Measurements from ENCODE around the gene CASTOR1. TPM values are rescaled to one million over a fixed set of nuclear protein-coding genes. Genes with fewer than 3 reads are reported as not detected.
"Not testable (repeated sequence)": the region's sequence is repeated elsewhere in the genome, so short reads cannot be mapped to it uniquely, and the experiment has no call there.

The CASTOR1 gene
- 1.5 and 6.1 TPM in 2 replicates for total RNA-seq (2014; rRNA removed; shearing (Covaris generic))
- 11.2 and 11.4 TPM in 2 replicates for polyA plus RNA-seq (2015; cell fraction: cytosol; rRNA removed)
- 14.2 and 17.3 TPM in 2 replicates for polyA plus RNA-seq (2015; cell fraction: nucleus; rRNA removed)

DNA sequence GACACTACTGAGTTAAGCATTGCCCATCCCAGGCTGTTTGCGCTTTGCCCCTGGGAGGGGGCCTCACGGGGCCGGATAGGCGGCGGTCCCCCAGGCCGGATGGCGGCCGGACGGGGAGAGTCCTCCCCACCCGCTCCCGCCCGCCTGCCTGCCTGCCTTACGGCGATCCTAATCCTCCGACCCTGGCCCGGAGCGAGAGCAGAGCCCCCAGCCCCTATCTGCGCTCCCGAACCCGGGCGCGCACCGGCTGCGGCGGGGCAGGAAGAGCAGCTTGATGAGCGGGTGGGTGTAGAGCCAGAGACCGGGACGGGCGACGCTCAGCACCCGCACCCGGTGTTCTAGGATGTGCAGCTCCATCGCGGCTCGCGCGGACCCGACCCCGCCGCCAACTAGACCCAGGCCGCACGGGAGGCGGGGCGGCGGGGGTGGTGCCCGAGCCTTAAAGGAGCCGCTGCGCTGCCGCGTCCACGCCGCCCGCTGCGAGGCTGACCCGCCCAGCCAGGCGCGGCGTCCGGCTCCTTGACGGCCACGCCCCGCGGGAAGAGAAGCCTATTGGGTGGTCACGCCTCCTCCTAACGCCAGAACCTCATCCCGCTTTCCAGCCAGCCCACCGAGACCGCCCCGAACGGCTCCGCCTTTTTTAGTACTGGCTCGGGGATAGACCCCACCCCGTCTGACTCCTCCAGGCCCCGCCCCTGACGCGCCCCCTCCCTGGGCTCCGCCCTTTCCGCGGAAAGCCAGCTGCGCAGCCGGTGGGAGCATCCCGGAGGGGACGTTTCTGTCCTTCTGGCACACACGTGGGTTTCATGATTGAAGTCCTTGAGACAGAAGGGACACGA, at the start of gene CASTOR1:
Gene CASTOR1, minus strand, starts transcription at position 365 of the 839 bp plus-strand sequence. Its CDS starts 8 bp downstream, at position 357.
- DNase-seq (ENCODE audit: low read depth), result peak; percentile 96

DNA sequence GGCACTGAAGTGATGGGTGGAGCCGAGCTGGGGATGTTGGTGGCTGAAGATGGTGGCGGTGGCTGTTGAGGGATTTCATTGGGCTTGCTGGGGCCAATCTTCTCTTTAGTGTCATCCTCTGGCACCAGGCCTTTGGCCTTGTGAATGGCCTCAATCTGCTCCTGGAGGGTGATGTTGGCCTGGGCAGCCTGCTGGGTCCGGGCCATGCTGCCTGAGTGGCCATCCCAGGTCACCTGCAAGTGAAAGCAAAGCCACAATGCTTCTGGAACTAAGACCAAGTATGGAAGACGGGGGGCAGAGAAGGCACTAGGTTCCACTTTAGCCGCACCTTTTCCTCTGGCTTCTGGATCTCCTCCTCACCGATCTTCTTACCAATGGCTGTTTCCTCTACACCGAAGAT, 49.5 kb upstream of the CASTOR1 start:
- DNase-seq (ENCODE audit: low read depth), result no peak

DNA sequence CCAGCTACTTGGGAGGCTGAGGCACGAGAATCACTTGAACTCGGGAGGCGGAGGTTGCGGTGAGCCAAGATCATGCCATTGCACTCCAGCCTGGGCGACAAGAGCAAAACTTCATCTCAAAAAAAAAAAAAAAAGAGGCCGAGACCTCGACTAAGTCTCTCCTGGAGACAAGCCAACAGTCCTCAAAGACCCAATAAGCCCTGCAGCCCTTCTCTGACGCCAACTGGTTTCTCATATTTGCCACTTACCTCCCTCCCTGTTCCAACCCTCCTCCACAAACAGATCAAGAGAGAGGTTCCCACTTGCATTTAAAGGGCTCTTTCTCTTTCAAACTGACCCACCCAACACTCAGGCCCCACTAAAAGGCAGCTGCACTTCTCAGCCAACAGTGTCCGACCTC, 49.0 kb upstream of the CASTOR1 start:
- not testable (repeated sequence) for DNase-seq (ENCODE audit: low read depth)

DNA sequence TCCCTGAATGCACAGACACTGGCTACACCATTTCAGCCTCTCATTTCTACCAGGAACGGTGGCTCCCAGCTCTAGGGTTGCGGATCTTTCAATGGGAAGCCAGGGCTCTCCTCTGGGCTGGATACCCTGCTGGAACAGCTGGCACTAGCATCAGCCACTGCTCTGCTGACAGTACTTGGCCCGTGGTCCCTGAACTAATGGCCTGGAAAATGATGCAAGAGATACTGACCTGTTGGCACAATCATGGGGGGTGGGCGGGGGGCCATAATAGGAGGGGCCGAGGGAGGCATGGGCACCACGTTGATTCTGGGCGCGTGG, 48.1 kb upstream of the CASTOR1 start:
- DNase-seq (ENCODE audit: low read depth), result no peak

DNA sequence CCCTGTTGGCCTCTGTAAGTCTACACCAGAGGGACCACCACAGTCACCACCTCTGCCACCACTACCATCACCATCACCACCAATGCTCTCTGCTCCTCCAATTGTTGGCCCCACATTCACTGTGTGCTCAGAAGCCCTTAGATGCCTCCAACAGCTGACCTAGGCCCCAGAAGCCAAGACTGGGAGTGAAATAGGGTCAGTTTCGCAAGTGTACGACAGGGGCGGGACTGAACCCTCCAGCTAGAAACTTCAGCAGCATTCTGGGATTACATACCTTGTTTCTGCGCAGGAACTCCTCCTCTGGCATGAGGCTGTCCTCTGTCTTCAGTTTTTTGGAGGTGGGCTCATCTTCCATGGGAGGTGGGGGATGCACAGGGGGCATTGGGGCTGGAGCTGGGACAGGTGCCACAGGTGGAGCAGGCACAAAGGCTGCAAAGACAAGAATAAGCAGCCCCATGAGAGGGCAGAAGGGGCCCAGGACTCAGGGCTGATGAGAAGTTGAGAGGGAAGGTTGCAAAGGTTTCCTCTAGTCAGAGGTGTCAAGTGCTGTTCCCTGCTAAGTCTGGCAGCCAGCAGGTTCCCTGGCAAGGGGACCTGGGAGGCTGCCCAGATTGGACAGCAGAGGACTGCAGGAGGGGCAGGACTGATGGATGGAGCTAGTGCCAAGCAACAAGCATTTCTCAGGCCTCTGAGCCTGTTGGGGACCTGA, 47.6 kb upstream of the CASTOR1 start:
- DNase-seq (ENCODE audit: low read depth), result no peak

DNA sequence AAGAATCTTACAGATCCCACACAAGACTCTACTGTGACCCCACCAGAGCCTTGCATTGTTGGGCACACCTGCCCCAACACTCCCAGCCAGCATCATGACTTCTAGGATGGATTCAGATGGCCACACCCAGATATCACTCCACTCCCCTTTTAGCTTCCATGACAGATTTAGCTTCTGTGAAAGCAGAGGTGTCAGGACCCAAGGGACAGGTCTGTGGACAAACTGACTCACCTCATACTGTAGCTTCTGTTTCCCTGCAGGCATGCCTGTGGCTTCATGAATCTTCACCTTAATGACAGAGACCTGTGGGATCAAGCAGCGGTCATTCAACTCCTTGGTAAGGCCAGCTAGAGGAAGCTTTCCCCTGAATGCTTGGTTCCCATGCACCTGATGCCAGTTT, 45.9 kb upstream of the CASTOR1 start:
- DNase-seq (ENCODE audit: low read depth), result no peak

DNA sequence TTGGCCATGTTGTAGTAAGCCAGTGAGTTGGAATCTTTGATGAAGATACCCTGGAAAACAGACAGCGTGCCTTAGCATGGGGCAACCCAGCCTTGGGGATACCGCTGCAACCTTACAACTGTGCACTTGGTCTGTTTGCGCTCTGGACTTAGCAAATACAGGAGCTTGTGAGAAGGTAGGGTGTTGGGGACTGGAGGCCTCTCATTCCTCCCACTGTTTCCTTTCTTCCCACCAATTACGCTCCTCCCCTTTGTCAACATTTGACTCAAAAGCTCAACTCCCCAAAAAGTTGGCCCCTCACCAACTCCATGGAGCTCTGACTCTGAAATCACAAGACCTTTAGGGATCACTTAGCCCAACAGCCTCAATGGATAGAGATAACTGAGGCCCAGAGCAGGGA, 45.3 kb upstream of the CASTOR1 start:
- no peak for DNase-seq (ENCODE audit: low read depth)

DNA sequence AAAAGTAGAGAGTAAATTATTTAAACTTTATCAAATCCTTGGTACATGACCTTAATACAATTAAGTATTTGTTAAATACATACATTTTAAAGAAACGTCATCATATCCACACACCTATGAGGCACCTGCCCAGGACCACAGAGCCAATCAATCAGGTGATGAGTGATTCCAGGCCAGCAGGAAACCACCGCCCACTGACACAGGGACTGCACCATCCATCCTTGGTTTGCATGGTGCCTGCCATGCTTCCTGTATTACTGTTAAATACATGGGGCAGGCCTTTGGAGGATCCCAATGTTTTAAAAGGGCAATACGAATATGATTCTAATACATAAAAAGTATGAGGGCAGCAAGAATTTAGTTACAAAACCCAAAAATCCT, 44.4 kb upstream of the CASTOR1 start:
- no peak for DNase-seq (ENCODE audit: low read depth)

DNA sequence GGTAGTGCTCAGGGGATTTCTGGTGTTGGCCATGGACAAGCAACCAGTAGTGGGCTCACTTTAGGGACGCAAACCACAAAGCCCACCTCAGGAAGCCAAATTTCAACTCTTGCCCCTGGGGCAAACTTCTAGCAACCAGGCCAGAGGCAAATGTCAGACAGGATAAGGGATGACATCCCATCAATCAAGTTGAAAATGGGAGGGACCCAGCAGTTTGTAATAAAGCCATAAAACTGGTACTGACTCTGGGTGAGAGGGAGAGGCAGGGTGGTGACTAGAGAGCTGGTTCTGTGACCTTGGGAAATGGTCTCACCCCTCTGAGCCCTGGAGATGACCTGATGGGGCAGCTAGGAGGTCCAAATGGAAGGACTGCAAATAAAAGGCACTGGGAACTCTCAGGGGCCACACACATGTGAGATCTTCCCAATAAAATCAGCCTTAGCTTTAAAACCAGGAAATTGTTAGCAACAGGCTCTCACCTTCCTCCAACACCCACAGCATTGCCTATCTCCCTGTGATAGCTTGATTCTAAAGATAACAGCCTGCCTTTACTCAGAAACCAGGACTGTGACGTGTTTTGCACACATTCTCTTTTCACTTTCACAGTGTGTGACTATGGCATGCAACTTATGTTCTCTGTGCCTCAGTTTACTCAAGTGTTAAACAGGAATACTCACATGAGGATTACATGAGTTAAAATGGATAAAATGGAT, 43.8 kb upstream of the CASTOR1 start:
- DNase-seq (ENCODE audit: low read depth), result no peak

DNA sequence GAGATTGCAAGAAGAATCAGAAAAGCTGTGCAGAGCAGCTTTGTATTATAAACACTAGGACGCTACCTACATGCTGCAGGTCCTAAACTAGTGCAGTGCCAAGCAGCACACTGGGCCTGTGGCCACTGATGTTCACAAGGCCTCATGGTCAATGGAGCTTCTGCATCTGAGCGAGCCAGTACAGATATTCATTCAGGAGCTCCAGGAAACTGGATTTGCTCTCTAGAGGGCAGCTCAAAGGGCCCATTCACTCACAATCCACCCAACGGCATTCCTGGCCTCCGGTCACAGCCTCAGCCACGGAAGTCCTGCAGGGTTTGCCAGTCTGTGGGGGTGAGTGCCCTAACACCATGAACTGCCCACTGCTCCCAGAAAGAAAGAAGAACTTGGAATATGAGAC, 43.2 kb upstream of the CASTOR1 start:
- DNase-seq (ENCODE audit: low read depth), result no peak

DNA sequence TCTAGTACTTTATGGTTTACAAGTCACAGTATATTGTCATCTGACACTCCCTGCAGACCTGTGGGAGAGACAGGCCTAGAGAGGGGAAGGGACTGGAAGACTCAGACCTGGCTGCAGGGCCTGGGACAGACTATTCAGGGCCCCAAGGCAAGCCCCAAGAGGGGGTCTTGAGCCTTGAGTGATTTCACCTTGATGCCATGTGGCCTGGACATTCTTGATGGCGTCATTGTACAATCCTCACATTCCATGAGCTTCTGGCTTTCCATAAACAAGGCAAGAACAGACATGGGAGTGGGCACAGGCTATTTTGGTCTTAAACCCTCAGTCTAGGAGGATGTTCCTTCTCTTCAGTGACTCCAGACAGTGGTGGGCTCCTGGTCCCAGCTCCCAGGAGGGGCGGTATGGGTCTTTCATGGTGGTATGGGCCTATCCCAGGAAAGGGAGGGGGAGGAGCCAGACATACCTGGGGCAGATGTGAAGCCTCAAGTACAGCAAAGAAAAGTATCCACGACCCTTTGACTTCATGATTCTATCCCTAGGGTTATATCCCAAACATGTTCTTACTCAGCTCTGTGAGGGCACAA, 39.3 kb upstream of the CASTOR1 start:
- no peak for DNase-seq (ENCODE audit: low read depth)

DNA sequence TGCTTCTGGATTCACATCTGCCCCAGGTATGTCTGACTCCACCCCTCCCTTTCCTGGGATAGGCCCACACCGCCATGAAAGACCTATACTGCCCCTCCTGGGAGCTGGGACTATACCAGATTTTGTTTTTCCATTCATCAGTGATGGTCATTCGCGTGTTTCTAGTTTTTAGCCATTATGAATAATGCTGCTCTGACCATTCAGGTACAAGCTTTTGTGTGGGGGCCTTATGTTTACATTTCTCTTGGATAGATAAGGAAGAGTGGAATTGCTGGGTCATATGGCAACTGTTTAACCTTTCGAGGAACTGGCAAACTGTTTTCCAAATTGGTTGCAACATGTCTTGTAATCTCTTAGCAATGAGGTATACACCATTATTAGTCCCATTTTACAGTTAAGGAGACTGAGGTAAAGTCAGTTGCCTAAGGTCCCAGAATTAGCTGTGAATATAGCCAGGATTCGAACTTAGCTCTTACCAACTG, 38.6 kb upstream of the CASTOR1 start:
- no peak for DNase-seq (ENCODE audit: low read depth)

DNA sequence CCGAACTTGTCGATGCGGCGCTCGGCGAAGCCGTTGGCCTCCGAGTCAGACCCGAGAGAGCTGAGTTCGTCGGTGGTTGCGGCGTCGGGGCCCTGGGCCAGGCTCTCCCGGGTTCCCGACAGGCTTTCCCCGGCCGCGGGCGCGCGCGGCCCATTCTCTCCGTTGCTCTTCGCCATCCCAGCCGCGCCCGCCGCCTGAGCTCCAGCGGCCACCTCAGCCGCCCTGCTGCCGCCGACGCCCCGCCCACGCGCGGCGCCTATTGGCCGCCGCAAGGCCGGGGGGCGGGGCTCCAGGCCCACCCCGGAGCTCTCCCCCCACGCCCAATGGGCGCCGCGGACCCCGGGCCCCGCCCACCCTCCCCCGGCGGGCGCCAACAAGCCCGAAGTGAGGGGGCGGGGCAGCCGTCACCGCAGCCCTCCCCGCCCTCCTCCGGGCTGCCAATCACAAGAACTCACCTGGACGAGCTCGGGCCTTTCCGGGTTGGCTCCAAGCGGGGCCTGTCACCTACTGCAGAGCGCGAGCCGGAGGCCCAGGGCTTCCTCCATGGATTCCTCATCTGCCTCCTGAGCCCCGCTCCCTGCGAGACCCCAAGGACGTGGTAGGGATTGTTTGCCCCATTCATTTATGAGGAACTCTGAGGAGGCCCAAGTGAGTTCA, 37.5 kb upstream of the CASTOR1 start, which contains the start of gene TBC1D10A:
Gene TBC1D10A, minus strand, starts transcription at position 236 of the 657 bp plus-strand sequence. Its CDS starts 60 bp downstream, at position 176.
- DNase-seq (ENCODE audit: low read depth), result peak; percentile 79

DNA sequence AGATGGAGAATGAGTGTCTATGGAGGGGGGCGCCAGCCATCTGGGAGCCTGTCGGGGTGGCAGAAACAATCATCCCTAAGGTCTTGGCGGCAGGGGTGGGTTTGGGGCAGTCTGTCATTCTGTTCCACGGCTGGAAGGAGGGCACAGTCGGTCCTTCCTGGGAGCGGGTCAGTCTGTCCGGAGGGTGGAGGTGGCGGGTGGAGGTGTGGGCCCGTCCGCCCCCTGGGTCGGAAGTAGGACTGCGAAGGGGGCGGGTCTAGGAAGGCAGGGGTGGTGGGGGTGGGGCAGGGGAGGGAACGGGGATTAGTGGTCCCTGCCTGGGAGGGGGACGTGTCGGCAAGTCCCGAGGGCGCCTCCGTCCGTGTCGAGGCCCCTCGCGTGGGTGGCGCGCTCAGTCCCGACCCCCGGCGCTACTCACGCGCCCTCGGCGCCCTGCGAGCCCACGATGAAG, 37.0 kb upstream of the CASTOR1 start:
- DNase-seq (ENCODE audit: low read depth), result no peak

DNA sequence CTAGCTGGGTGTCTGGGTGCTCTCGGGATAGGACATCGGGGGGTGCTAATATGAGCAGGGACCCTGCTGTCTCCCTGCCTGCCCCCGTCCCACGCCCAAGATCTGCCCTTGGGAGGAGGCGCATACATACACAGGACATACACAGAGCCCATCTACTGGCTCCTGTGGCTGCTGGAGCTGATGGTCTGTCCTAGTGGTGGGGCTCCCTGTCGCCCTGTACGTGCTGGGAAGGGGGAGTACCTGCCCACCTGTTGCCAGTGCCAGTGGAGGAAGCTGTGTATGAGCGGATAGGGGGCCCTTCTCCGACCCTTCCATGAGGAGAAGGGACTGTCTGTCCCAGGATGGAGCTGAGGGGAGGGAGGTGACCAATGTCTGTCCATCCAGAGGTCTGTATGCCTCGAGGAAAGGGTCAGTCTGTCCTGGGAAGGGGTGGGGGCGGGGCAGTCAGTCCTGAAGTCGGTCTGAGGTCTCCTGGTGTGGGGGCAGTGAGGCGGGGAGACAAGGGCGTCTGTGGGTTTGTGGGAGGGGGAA, 36.5 kb upstream of the CASTOR1 start:
- no peak for DNase-seq (ENCODE audit: low read depth)

DNA sequence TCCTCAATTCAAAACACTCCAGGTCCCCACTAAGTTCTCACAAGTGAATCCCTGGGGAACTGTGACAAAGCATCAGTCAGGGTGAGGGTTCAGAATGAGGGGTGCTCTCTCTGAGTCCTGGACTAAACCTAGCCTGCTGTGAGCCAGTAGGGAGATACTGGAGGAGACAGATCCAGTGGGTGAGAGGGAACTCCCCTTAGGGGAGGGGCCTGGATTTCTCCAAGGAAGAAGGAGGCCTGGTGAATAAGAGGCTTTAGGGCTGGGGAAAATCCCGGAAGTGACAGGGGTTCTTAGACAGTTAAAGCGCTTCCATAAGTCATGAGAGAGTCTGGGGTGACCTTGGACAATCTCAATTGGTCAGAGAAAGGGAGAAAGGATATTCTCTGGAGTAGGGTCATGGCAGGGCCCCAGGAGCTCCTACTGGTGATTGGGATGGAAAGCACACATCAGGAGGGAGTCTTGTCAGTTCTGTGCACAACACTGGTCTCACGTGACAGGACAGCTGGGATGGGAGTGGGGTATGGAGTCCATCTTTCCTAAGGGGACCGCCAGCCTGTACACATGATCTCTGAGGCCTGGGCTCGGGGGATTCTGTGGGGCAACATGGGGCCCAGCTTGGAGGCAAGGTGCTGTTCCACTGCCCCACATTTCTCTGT, 35.9 kb upstream of the CASTOR1 start:
- DNase-seq (ENCODE audit: low read depth), result peak; percentile 75

DNA sequence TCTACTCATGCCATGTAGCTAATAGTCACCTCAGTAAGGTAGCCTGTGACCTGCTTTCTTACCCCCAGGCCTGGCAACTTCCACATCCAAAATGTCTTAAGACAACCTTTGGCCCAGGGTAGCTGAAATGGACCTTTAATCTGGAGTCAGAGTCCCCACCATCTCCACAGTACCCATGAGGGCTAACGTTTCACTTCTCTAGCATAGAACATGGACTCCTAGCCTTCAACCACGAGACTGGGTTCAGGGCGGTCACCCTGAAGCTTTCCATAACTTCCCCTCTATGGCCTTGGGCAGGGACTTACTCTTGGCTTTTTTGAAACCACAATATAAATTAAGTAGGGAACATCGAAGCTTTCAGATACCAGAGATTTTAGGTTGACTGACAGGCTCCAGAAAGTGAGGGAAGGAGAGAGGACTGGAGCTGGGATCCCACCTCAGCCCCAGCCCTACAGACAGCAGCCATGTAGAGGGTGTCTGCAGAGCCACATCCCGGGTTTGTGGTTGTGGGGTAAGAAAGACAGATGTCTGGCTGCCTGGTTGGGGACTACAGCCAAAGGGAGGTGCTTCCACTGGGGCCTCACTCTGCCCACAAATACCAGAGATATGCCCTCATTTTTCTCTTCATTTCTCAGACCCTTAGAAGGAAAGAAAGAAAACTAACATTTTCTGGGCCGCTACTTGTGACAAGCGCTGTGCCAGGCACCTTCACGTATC, 34.9 kb upstream of the CASTOR1 start:
- DNase-seq (ENCODE audit: low read depth), result no peak

DNA sequence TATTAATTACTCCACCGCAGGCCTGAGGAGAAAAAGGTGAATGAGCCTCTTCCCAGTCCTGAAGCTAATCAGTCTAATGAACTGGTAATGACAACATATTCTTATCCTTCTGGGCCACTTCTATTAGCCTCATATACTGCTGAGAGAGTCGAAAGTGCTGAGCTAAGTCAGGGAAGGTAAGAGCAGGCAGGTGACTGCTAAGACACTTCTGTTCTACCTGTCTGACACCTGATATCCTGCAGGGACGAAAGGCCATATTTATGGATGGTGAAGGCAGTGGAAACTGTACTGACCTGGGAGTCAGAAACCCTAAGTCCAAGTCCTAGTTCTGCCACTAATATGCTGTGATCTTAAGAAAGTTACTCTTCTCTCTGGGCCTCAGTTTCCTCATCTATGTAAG, 33.9 kb upstream of the CASTOR1 start:
- no peak for DNase-seq (ENCODE audit: low read depth)

DNA sequence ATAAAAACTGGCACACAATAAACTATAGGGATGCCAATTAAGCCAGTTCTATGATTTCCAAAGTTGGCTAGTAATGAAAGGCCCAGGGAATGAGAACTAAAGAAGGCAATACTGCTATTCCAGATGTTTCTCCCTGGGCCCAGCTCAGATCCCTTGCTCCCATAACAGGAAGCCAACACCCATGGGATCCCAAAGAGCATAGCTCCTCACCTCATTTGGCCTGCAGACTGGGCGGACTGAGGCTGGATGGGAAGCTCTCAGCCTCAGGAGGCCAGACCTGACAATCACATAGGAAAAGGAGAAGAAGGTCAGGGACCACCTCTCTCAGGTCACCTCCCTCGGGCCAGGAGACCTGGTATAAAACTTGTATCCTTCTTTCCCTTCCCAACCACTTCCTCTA, 32.2 kb upstream of the CASTOR1 start:
- no peak for DNase-seq (ENCODE audit: low read depth)
